Activated T-helper 9 cell treated with anti-CD3 and anti-CD28 coated beads, Interleukin-2, amount 50 U/mL, for 16 hours (primary cell): ENCODE data around the gene CCDC127.
A peak's percentile ranks its signal among the peaks of the same experiment; 100 is the strongest.

ENCODE experiments used
- DNase-seq: peaks from one replicate; pipeline ENCODE4 v3.0.0-alpha.2; 2020; ENCODE audit warnings: low read depth

CCDC127 gene

GRCh38 chr5:189486-189885 is 28.5 kb downstream of the CCDC127 start:
- DNase-seq = no peak

- peak; percentile 72 for DNase-seq
Measured at GRCh38 chr5:188488-189481, 29.2 kb downstream of the CCDC127 start.

- DNase-seq = no peak
Measured at GRCh38 chr5:187617-188451, 30.1 kb downstream of the CCDC127 start.

GRCh38 chr5:187042-187431 is 30.9 kb downstream of the CCDC127 start:
- no peak for DNase-seq

DNA sequence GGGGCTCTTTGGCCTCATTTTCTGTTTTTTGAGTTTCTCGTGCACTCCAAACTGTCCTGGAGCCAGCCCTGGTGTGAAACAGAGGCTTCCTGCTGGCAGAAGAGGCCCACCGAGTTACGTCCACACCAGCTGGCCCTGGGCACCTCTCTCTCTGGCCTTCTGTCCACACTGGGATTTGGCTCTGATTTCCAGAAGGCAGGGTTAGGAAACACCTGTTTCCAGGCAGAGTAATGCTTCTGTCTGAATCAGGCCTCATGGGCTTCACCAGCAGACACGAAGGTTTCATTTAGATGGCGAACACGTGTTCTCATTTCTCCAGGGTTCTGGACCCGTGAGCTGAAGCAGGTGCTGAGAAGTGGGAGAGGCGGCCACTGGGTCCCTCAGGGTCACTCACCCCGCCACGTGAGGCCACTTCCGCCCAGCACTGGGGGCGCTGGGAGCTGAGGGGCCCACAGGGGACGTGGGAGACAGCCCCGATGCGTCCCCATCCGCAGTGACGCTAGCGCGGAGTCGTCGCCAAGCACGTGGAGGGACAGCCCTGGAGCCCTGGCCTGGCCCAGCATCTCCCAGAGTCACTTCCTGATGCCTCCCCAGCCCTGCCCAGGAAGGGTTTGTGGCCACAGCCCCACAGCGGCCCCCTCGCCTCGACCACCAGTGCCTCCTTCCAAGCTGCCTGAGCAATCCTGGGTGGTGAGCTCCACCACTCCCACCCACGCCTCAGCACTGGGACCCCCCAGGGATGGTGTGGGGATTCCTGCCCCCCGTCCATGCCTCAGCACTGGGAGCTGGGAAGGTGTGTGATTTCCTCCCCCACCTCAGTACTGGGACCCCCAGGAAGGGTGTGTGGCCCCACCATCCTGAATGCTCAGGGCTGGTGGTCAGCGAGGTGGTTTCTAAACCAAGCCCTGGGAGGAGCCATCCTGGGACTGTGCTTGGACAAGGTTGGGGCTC is 31.6 kb downstream of the CCDC127 start:
- no peak for DNase-seq

GRCh38 chr5:185095-186070 is 32.6 kb downstream of the CCDC127 start:
- no peak for DNase-seq

GRCh38 chr5:184471-184870 is 33.5 kb downstream of the CCDC127 start:
- DNase-seq = no peak

GRCh38 chr5:182126-182525 is 35.8 kb downstream of the CCDC127 start:
- no peak for DNase-seq

DNA sequence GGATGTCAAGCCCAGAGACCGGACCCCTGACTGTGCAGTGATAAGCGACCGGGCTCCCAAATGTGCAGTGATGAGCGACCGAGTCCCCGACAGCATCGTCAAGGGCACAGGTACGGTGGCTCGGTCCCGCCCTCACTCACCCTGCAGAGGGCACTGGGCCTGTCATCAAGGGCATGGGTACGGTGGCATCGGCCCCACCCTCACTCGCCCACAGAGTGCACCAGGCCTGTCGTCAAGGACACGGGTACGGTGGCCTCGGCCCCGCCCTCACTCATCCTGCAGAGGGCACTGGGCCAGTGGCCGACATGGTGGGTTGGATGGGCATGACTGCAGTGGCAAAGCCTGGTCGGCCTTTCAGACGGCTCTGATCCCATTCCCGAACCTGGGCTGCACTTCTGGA is 36.4 kb downstream of the CCDC127 start:
- DNase-seq = no peak

DNA sequence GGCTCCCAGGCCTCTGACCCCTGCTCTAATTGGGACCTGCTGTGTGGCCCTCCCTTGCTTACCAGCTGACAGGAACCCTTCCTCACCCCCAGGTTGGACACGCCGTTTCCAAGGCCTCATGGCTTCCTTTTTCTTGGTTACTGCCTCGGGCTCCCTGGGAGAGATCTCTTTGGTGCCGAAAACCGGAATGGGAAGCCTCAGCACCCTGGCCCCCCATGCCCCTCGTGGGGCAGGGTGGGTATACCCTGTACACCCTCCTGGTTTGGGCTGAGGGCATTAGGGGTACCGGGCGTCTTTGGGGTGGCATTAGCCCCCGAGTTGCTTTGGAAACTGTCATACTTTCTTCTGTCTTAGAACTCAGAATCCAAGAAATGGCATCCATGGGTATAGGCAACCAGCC is 36.8 kb downstream of the CCDC127 start:
- no peak for DNase-seq

GRCh38 chr5:180286-180918 is 37.6 kb downstream of the CCDC127 start:
- no peak for DNase-seq

GRCh38 chr5:179401-179800 is 38.6 kb downstream of the CCDC127 start:
- DNase-seq = no peak

DNA sequence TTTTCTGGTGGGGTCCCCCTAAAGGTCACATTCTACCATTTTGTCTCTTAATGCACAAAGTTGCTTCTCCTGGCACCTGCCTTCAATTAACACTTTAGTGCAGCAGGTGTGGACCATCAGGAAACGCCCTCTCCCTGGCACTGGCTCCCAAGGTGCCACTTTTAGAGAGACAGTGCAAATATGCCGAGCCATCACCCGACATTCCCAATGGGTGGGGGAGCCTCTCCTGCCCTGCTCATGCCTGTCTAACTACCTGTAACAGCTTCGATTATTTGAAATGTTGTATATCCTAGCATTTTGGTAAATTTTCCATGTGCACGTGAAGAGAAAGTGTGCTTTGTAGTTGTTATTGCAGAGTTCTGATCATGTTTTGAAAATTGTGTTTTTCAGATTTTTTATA is 39.8 kb downstream of the CCDC127 start:
- no peak for DNase-seq

GRCh38 chr5:176296-176823 is 41.6 kb downstream of the CCDC127 start:
- no peak for DNase-seq

DNA sequence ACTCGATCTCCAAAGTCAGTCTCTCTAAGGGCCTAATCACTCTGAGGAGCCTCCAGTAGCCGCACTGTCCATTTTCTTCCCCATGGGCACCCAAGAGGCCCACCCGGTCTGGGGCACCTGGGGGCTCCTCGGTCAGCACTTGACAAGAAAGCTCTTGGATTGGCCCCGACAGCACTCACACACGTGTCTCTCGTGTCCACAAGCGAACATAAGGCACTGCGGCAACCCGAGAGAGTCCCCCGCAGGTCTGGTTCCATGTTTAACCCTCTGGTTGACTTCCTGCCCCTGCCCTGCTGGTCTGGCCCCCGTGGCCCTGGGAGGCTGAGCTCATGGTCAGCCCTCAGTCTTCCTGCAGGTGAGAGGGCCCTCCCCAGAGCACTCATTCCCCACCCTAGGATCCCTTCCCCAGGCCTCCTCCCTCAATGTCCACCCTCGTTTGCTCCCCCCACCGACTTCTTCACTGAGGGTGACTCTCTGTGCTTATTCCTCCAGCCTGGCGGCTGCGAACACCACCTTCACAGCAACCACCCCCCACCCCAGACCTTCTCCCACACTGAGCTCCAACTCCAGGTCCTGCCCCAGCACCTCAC is 43.0 kb downstream of the CCDC127 start:
- no peak for DNase-seq

- DNase-seq = no peak
Measured at GRCh38 chr5:174291-174600, 43.7 kb downstream of the CCDC127 start.

- DNase-seq = no peak
Measured at GRCh38 chr5:173392-174290, 44.3 kb downstream of the CCDC127 start.

- no peak for DNase-seq
Measured at GRCh38 chr5:172841-173251, 45.1 kb downstream of the CCDC127 start.

- no peak for DNase-seq
Measured at GRCh38 chr5:172421-172820, 45.5 kb downstream of the CCDC127 start.
